ENCODE results near the gene DNAJC5G.

- no peak for TF ChIP-seq POLR2AphosphoS5 (IDR thresholded peaks at IDR 0.05; ENCODE audit: low read depth, low read length)
- TF ChIP-seq POLR2A (IDR thresholded peaks at IDR 0.05; ENCODE audit: low read depth, low read length): no peak
These were observed 36.3 kb upstream of the DNAJC5G start for GRCh38 chr2:27238976-27239375.

Measured in GM12892 (cell line).